Measurements from ENCODE around the gene SNAP29.
"Not testable (repeated sequence)": the region's sequence is repeated elsewhere in the genome, so short reads cannot be mapped to it uniquely, and the experiment has no call there.

DNA sequence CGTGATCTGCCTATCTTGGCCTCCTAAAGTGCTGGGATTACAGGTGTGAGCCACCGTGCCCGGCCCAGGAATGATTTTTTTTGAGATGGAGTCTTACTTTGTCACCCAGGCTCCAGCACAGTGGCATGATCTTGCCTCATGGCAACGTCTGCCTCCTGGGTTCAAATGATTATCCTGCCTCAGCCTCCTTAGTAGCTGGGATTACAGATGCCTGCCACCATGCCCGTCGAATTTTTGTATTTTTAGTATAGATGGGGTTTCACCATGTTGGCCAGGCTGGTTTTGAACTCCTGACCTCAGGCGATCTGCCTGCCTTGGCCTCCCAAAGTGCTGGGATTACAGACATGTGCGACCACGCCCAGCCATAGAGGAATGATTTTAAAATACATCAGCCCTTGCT, 76.2 kb downstream of the SNAP29 start:
- TF ChIP-seq EZH2 (IDR thresholded peaks at IDR 0.05); POLR2AphosphoS5 (IDR thresholded peaks at IDR 0.05; ENCODE audit: borderline replicate concordance, low read depth, low read length); FOXP2 (optimal IDR thresholded peaks at IDR 0.05; ENCODE audit: control extremely low read depth, extremely low read length, insufficient read depth): not testable (repeated sequence)

Measured in SK-N-MC (cell line).